GM18507 (cell line): ENCODE measurements around the gene VIPAS39.
"Not testable (repeated sequence)": the region's sequence is repeated elsewhere in the genome, so short reads cannot be mapped to it uniquely, and the experiment has no call there.

Experiments used
- DNase-seq: peaks from one replicate; pipeline ENCODE4 v3.0.0; 2011; ENCODE audit warnings: low read depth; ENCODE audit not compliant: insufficient read length; ENCODE audit errors: extremely low spot score
- FAIRE-seq: peaks from 2 replicates; lab custom pipeline; 2011; peaks lifted over from hg19 to GRCh38; lab: Jason Lieb, UNC

VIPAS39 gene

DNA sequence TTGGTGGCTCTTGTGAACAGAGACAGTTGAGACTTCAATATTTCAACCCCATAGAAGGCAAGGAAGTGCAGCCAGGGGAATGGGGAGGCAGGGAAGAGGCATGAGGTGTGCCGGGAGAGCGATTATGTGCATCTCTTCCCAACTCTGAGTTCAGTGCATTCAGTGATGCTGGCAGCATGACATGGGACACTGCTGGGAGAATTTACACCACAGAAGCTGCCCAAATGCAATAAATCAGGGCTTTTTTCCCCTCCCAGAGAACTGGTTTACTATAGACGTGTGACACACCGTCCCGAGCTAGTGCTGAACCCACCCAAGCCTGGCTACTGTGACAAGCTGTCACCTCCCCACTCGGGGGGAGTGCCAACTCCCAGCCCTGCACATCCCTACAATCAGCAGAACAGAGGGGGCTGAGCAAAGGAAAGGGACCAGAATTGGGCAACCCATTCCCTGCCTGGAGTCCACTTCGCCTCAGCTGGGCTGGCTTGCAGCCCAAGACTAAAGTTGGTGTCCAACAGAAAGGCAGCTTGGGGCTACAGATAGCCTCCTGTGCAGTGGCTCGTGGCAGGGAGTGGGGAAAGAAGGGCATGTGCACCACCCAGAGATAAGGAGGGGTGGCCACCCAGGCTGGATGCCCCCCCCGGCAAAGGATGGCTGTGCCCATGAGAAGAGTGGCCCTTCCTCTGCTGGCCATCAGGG, 17.2 kb upstream of the VIPAS39 start:
- FAIRE-seq, result no peak
- no peak for DNase-seq

DNA sequence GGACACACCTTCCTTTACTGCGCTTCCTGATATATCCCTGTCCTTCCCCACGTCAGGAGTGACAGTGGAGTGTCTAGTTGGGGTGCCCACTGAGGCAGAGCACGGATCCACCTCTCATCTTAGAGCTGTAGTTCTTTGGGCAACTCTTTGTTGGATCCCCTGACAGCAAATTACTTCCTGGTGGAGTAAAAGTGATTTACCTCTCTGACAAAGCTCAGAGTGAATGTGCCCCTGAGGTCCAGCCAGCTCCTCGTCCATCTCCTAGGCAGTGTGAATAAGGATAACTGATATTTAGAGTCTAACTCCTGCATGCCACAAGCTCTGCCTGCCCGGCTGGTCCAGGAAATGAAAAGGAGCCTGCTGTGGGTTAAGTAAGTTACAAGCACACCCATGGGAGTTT, 16.5 kb upstream of the VIPAS39 start:
- FAIRE-seq (no peak), DNase-seq (no peak)

- no peak for FAIRE-seq
- DNase-seq, result no peak
Observed at GRCh38 chr14:77470224-77470870, 12.9 kb upstream of the VIPAS39 start.

DNA sequence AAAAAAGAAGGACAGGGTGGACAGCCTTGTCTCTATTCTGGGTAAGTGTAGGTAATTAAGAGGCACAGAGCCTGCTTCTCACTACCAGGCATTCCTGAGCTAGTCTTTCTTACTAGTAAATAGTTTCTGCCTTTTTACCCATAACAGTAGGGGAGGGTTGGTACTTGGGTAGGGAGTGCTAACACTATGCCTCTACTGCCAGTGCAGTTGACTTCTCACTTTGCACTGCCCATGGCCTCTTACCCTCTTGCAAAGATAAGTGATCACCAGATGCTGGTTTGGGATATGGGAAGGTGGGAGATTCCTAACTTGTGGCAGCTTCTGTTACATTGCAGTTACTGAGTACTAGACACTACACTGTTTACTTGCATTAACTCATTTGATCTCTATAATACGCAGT, 12.1 kb upstream of the VIPAS39 start:
- FAIRE-seq (no peak), DNase-seq (no peak)

DNA sequence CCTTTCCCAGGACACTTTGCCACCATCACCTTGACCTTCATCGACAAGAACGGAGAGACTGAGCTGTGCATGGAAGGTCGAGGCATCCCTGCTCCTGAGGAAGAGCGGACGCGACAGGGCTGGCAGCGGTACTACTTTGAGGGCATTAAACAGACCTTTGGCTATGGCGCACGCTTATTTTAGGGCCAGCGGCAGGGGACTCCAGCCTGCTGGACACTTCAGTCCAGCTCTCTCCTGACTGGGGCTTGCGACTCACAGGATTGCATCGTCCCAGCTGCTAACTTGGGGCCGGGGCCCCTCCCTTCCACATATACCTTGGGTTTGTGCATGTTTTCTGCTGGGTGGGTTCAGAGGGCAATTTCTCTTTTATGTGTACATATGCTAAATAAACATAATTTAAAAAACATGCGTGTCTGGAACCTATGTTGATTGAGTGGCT, 11.7 kb upstream of the VIPAS39 start:
- DNase-seq (no peak), FAIRE-seq (no peak)

- FAIRE-seq (no peak), DNase-seq (no peak)
Observed at GRCh38 chr14:77467801-77468200, 10.4 kb upstream of the VIPAS39 start.

- FAIRE-seq, result no peak
Observed at GRCh38 chr14:77459072-77459723, 1.8 kb upstream of the VIPAS39 start.

GRCh38 chr14:77458249-77458950, 999 bp upstream of the VIPAS39 start:
- DNase-seq (no peak), FAIRE-seq (no peak)

More at GRCh38 chr14:77459072-77459723, 1.8 kb upstream of the VIPAS39 start:
- no peak for DNase-seq

DNA sequence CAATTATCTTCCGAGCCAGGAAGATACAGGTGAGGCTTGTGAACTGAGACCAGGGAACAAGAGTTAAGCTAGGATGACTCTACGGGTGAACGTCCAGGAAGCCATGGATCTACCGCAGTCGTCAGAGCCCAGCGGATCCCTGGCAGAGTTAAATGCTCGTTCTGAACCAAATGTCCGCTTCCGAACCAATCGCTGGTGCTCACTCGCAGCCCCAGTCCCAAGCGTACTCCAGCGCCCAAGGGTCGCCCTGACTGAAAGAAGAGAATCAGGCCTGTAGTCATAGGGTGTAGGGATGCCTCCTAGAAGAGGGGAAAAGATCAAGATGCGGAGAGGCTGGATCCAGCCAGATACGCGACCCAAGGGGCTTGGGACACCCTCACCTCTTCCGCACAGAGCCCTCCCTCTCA, 283 bp downstream of the VIPAS39 start:
- no peak for FAIRE-seq
- no peak for DNase-seq

- FAIRE-seq (no peak), DNase-seq (no peak)
Observed at GRCh38 chr14:77455966-77456640, 1.3 kb downstream of the VIPAS39 start.

GRCh38 chr14:77442196-77442595, 15.2 kb downstream of the VIPAS39 start:
- DNase-seq (no peak), FAIRE-seq (no peak)

DNA sequence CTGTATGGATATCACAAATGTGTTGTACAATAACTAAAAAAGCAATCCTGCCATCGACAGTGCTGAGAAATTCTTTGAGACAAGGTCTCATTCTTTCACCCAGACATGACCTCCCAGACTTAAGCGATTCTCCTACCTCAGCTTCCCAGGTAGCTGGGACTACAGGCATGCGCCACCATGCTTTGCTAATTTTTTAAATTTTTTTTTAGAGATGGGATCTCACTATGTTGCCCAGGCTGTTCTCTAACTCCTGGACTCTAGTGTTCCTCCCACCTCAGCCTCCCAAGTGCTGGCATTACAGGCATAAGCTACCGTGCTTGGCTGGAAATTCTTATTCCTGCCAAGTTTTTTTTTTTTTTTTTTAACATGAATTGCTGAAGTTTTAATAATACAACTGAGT, 17.5 kb downstream of the VIPAS39 start:
- no peak for FAIRE-seq
- DNase-seq, result no peak

- no peak for FAIRE-seq
- no peak for DNase-seq
Observed at GRCh38 chr14:77438596-77438995, 18.8 kb downstream of the VIPAS39 start.

DNA sequence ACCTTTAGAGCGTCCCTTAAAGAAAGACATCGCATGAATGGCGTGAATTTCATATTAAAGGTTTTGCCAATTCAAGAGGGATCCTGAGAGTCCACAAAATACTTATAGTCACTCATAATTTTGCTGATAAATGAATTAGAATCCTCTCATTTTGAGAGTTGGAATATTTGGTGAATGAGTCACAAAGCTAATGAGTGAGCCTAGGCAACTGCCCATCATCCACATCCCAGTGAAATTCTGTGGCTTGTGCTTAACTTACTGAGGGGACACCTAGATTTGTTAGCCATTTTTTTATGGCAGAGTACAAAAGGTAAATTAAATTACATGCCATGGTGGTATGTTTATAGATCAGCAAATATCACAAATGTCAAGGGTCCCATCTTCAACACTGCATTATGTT, 21.4 kb downstream of the VIPAS39 start:
- DNase-seq (no peak), FAIRE-seq (no peak)

- FAIRE-seq (no peak), DNase-seq (no peak)
Observed at GRCh38 chr14:77426396-77426795, 31.0 kb downstream of the VIPAS39 start.

DNA sequence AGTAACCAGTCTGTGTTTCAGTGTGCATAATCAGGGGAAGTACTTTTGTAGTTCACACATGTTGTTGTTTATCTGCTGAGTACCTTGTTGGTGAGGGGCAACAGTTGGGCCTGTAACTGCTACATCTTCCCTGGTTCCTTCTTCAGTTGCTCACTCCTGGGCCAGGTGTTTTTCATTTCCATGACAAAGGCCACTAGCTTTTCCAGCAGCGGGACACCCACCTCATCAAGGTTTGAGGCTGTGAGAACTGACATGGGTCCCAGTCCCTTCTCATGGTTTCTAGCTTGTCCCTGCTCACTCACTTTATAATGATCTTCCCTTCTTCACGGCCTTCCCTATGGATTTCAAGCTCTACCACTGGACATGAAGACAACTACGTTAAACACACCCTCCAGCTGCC, 32.5 kb downstream of the VIPAS39 start:
- no peak for DNase-seq
- no peak for FAIRE-seq

GRCh38 chr14:77423423-77423822, 34.0 kb downstream of the VIPAS39 start, which contains the start of gene NOXRED1:
Gene NOXRED1, minus strand, starts transcription at chr14:77423523. Its CDS starts 634 bp downstream, at chr14:77422889.
- DNase-seq (no peak), FAIRE-seq (no peak)

DNA sequence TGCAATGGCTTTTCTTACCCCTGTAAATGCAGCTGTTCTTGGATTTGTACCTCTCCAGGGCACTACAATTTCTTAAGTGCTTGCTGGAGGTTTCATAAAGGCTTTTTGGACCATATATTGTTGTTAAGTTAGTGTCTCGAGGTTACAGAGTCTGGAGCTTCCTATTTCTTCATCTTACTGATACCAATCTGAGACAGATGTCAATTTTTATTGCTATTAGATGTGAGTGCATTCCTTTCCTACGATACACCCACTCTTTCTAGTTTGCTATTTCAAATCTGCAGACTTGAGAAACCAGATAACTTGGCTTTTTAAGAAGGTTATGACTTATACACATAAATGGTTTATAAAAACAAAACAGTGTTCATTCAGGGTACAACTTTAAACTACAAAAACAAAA, 36.2 kb downstream of the VIPAS39 start:
- DNase-seq (no peak), FAIRE-seq (no peak)

GRCh38 chr14:77416836-77417235, 40.6 kb downstream of the VIPAS39 start:
- DNase-seq (no peak), FAIRE-seq (no peak)

- not testable (repeated sequence) for FAIRE-seq, DNase-seq
Observed at GRCh38 chr14:77416098-77416497, 41.3 kb downstream of the VIPAS39 start.
